A549 (cell line): ENCODE results near the gene AGRN.

ENCODE experiments used
- POLR2A ChIP-seq: IDR thresholded peaks from 2 replicates; pipeline ENCODE4 v1.6.1; 2012; ENCODE audit warnings: mild to moderate bottlenecking, low read length
- TF ChIP-seq, protein P1 (sequence below): fragments of >200 bp; sonication (Bioruptor Twin); formaldehyde crosslinking; IDR thresholded peaks from 3 replicates; pipeline ENCODE4 v1.5.1; 2016

DNA sequence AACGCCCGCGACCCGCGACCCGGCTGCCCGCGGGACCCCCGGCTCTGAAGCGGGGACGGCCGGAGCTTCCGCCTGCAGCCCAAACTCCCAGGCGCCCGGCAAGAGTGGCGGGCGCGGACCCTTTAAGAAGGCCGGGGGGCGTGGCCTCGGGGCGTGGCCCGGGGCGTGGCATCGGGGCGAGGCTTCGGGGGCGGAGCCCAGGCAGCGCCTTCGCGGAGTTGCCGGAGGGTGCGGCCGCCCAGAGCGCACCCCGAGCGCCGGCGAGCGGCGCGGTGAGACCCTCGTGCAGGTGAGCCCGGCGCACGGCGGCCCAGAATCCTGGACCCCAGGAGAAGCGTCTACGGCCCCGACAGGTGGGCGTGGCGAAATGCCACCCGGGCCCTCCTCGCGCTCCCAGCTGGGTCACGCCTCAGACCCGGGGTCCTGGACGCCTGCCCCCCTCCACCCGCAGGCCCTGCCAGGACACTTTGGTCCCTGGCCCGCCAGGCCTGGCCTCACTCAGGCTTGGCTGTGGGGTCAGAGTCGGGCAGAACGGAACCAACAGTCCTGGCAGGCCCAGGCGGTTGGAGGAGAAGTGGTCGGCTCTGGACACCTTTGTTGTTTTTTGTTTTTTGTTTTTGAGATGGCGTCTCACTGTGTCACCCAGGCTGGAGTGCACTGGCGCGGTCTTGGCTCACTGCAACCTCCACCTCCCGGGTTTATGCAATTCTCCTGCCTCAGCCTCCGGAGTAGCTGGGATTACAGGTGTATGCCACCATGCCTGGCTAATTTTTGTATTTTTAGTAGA is 39.8 kb downstream of the AGRN start:
- TF ChIP-seq, protein P1, sequence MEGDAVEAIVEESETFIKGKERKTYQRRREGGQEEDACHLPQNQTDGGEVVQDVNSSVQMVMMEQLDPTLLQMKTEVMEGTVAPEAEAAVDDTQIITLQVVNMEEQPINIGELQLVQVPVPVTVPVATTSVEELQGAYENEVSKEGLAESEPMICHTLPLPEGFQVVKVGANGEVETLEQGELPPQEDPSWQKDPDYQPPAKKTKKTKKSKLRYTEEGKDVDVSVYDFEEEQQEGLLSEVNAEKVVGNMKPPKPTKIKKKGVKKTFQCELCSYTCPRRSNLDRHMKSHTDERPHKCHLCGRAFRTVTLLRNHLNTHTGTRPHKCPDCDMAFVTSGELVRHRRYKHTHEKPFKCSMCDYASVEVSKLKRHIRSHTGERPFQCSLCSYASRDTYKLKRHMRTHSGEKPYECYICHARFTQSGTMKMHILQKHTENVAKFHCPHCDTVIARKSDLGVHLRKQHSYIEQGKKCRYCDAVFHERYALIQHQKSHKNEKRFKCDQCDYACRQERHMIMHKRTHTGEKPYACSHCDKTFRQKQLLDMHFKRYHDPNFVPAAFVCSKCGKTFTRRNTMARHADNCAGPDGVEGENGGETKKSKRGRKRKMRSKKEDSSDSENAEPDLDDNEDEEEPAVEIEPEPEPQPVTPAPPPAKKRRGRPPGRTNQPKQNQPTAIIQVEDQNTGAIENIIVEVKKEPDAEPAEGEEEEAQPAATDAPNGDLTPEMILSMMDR, result no peak; the same call in 1 of the 3 replicates
- TF ChIP-seq POLR2A, result no peak
